Activated gamma-delta T cell treated with Interleukin-2 at 50 U/mL for 16 hours (primary cell): ENCODE results near the gene HPS3.
"Not testable (repeated sequence)": the region's sequence is repeated elsewhere in the genome, so short reads cannot be mapped to it uniquely, and the experiment has no call there.

Experiments
- DNase-seq: peaks from one replicate; pipeline ENCODE4 v3.0.0-alpha.2; 2020

Gene HPS3, protein sequence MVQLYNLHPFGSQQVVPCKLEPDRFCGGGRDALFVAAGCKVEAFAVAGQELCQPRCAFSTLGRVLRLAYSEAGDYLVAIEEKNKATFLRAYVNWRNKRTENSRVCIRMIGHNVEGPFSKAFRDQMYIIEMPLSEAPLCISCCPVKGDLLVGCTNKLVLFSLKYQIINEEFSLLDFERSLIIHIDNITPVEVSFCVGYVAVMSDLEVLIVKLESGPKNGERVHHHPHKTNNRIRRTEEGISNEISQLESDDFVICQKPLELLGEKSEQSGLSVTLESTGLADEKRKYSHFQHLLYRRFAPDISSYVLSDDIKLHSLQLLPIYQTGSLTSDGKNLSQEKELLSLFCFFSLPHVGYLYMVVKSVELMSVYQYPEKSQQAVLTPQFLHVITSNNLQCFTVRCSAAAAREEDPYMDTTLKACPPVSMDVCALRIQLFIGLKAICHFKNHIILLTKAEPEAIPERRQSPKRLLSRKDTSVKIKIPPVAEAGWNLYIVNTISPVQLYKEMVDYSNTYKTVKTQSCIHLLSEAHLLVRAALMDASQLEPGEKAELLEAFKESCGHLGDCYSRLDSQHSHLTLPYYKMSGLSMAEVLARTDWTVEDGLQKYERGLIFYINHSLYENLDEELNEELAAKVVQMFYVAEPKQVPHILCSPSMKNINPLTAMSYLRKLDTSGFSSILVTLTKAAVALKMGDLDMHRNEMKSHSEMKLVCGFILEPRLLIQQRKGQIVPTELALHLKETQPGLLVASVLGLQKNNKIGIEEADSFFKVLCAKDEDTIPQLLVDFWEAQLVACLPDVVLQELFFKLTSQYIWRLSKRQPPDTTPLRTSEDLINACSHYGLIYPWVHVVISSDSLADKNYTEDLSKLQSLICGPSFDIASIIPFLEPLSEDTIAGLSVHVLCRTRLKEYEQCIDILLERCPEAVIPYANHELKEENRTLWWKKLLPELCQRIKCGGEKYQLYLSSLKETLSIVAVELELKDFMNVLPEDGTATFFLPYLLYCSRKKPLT

DNA sequence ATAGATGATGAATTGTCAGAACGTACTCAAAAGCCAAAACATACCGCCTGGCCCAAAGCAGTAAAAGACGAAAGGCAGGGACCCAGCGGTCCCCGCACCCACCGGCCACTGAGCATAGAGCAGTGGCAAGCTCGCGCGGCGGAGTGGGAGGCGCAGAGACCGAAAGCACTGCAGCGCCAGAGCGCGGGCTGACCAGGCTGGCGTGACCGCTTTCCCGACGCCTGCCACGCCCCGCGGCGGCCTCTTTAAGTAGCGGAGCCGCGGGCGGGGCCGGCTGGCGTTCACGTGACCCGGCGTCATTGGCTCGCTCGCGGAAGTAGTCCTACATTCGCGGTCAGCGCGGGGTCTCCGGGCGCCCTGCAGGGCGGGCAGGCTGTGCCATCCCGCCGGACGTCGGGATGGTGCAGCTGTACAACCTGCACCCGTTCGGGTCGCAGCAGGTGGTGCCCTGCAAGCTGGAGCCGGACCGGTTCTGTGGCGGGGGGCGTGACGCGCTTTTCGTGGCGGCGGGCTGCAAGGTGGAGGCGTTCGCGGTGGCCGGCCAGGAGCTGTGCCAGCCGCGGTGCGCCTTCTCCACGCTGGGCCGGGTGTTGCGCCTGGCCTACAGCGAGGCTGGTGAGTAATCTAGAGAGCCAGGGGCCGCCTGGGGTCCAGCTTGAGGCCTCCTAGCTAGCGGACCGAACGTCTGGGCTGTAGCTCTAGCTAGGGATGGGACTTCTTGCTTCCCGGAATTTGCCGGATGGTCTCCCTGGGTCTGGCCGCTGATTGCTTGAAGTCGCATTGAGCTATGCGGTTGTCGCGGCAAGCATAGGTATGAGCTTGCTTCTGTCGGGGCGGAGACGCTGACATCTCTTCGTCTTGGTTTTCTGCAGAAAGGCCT, at the start of gene HPS3:
TSS of gene HPS3 (plus strand) at position 313 of the 880 bp plus-strand sequence. CDS start at position 399, 86 bp downstream.
- DNase-seq: peak; percentile 79

DNA sequence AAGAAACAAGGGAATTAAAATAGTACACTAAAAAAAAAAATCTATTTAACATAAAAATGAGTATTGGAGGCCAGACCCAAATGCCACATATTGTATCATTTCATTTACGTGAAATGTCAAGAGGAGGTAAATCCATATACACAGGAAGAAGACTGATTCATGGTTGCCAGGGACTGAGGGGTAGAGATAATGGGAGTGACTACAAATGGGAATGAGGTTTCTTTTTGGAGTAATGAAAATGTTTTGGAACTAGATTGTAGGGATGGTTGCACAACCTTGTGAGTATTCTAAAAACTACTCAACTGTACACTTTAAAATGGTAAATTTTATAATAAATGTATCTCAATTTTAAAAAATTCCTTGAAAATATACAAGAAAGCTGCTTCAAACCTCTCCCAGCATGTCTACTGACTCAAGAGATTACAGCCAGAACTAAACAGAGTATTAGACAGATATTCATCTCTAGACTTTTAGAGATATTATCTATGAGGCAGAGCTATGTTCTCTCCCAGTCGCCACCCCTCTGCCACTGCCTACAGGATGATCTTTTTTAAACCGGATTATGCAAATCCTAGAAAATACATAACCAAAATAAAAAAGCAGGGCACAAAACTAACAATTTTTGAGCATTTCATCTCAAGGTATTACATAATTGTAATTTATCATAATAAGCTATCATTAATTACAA, 49.3 kb upstream of the HPS3 start:
- no peak for DNase-seq

DNA sequence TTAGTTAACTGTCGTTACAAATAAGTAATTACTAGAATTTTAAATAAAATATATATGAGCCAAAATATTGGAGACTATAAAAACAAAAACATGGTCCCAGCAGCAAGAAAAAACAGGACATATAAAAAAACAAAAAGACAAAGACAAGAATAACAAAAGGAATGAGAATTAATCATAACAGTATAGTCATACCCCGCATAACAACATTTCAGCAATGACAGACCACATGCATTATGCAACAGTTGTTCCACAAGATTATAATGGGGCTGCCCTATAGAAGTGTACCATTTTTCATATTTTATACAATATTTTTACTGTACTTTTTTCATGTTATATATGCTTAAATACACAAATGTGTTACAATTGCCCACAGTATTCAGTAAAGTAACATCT, 48.7 kb upstream of the HPS3 start:
- DNase-seq: no peak

DNA sequence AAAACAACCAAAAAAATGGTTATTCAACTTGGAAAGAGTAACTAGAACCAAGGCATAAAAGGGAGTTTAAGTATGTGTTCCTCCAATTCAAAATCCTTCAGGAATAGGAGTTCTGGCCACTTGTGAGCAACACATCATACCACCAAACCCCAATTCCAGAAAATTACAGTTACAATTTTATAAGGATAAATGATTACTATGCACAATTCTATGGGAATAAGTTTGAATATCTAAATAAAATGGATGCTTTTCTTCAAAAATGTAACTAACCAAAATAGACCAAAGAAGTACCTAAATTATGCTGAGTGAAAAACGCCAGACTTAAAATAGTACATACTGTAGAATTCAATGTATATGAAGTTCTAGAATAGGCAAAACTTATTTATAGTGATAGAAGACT, 47.7 kb upstream of the HPS3 start:
- no peak for DNase-seq

DNA sequence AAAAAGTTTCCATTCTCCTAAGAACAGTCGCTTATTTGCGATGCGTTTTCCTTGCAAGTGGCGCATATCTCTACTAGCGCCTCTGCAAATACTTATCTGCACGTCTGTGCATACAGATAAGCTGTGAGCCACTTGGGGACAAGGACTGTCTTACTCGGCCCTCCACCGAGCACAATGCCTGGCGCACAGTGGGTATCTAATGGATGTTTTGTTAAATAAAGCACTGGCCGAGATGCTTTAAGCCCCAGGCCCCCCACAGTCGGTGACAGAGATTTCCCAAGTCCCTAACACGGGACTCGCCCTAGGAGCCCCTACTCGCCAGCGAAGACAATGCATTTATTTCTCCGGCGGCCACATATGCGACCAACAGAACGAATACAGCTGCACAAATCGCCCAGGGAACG, 43.6 kb upstream of the HPS3 start:
- DNase-seq: peak; percentile 7

DNA sequence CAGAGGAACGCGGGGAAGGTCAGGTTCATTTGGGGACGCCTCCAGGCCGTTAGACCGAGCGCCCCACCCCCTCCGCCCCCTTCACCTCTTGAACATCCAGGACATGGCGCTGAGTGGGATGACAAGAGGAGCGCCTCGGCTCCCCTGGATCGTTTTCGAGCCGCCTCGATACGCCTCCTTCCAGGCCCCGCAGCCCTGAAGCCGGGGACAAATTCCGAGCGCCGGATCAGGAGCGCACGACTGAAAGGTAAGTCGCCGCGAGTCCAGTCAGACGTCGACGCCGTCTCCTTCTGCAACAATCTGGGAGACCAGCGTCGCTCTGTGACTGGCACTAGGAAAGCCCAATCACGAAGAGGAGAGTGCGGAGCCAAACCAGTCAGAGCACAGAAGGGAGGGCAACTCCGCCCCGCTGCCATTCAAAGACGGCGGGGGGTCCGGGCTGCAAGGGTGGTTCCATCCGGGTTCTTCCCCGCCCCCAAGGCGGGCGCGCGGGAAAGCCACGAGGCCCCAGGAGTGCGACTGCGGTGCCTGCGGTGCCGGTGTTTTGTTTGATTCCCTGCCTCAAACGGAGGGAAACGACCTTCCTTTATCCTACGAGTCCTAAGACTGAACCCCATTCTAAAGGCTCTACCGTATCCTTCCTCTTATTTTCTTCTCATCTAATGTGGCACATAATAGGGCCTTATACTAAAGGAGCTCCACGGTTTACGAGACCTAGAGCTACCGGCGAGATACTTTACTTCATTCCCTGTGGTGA, 43.0 kb upstream of the HPS3 start, which contains the start of gene HLTF:
TSS of gene HLTF (minus strand) at position 302 of the 757 bp plus-strand sequence. CDS start at position 105, 197 bp downstream.
- peak; percentile 91 for DNase-seq

DNA sequence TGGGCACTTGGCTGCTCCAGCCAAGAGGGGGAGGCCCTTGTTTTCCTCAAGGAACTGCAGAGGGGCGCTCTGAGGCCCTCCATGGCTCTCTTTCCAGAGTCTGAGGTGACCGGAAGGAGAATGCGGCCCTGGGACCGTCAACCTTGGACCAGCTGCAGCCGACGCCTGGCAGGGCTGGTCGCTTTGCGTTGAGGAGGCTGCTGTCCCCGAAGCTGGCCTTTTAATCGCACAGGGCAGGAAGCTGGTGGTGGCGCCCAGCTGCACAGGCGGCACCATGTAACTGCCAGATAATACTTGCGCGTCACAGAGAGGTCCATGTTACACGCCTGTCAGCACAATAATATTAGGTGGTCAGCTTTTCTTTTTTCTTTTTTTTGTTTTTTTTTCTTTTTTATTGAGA, 42.2 kb upstream of the HPS3 start:
- DNase-seq: no peak

DNA sequence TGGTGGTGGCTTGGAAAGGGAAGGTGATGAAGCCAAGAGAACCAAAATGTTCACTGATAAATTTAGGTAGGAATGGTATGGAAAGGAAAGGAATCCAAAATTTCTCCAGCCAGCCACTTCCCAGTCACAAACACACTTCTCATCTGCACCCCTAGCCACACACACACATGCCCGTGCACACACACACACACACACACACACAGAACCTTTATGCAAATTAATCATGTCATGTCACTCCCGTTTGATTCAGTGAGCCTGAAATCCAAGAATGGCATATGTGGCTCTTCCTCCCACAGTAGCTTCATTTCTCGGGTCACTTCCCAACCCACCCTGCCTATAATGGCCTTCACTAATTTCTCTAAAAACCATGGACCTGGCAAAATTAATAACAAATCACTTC, 40.0 kb upstream of the HPS3 start:
- no peak for DNase-seq

DNA sequence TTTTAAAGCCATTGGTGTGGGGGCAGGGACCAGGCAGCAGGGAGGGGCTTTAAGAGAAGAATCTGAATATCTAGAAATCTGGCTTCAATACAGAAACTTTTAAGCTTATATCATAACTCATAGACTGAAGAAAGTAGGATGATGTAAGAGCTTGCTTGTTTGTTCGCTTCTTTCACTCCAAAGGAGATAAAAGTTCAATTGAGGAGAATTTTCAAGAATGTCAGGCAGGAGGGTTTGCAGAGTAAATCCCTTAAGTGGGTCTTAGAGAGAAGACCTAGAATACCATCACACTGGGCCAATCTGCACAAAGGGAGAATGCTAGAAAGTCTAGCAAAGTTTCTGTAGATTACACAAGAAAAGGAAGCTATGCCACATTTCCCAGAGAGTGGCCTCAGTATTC, 39.0 kb upstream of the HPS3 start:
- no peak for DNase-seq

DNA sequence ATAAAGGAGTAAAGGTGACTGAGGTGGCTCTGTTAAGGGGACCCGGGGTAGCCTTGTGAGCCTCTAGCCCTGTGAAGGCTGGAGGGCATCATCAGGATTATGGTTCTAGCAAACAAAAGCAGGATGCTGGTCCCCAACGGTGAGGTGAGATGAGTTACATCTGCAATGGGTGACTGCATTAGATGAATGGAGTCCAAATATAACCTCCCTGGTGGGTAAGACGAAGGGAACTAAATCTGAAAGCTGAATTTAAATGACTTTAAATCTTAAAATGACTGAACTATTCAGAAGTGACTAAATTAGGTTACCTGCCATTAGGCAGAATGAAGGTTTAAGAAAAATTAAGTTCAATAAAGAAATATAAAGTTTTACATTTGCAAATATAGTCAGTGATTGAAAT, 38.5 kb upstream of the HPS3 start:
- no peak for DNase-seq

DNA sequence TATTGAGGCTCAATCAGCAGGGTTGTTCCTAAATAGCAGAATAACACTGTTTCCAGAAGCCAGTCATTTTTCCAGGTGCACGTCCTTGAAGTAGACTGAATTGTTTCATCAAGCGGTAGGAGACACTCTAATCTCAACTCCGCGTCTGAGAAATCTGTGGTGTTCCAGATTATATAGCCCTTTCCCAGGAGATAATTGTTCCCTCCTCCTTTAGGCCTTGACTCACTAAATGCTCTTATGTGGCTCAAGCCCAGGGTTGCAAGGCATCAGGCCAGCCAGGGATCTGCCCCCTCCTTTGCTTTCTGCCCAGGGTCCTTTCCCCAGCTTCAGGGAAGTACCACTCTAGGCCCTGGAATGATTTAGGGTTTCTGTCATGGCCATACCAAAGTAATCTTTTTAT, 37.5 kb upstream of the HPS3 start:
- no peak for DNase-seq

DNA sequence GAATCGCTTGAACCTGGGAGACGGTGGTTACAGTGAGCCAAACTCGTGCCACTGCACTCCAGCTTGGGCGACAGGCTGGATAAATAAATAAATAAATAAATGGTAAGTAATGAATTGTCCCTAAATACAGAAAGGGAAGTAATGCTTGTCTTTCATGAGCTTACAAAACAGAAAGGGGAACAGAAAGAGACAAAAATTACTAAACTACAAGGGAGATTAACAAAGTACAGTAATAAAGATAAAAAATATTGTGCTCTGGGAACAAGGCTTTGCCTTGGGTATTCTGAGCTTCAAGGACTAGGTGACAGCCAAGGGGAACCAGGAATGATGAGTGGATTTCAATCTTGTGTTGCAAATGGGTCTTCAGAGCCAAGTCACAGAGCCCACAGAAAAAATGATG, 34.0 kb upstream of the HPS3 start:
- DNase-seq: no peak

DNA sequence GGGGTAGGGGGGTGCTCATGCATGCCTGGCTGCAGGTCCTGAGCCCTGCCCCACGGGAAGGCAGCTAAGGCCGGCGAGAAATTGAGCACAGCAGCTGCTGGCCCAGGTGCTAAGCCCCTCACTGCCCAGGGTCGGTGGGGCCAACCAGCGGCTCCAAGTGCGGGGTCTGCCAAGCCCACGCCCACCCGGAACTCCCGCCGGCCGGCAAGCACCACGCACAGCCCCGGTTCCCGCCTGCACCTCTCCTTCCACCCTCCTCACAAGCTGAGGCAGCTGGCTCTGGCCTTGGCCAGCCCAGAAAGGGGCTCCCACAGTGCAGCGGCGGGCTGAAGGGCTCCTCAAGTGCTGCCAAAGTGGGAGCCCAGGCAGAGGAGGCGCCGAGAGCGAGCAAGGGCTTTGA, 31.5 kb upstream of the HPS3 start:
- DNase-seq: not testable (repeated sequence)

DNA sequence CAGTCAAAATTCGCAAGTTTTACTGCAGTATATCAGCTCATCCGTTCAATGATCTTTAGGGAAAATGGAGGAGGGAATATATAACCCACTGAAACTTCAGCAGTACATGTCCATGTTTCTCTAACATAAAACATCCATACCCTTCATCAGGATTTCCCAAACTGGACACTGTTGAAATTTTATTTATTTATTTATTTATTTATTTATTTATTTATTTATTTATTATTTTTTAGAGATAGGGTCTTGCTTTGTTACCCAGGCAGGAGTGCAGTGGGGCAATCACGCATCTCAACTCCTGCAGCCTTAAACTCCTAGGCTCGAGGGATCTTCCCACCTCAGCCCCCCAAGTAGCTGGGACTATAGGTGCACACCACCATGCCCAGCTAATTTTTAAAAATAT, 28.3 kb upstream of the HPS3 start:
- no peak for DNase-seq

DNA sequence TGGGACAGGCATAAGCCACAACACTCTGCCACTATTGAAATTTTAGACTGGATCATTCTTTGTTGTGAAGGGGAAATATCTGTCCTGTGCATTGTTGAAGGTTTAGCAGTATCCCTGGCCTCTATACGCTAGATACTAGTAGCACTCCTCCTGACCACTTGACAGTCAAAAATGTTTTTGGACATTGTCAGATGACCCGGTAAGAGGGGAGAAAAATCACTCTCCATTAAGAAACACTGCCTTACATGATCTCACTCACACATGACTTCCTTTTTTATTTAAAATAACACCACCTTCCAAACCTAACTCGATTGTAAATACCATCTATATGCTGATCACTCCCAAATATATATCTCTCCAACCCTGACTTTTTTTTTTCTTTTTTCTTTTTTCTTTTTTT, 27.8 kb upstream of the HPS3 start:
- no peak for DNase-seq

DNA sequence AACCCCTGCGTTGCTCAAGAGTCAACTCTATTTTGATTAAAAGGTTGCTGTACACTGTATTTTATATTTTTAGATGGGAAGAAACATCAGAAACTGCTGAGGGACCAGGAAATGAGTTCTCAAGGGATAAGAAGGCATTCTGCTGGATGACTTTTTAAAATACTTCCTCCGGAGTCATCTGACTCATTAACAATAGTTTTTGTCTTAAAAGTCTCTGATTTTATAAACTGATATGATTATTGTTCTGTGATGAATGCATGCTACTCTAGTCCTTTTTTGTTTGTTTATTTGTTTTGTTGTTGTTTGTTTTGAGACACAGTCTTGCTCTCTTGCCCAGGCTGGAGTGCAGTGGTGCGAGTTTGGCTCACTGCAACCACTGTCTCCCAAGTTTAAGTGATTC, 25.0 kb upstream of the HPS3 start:
- DNase-seq: no peak

DNA sequence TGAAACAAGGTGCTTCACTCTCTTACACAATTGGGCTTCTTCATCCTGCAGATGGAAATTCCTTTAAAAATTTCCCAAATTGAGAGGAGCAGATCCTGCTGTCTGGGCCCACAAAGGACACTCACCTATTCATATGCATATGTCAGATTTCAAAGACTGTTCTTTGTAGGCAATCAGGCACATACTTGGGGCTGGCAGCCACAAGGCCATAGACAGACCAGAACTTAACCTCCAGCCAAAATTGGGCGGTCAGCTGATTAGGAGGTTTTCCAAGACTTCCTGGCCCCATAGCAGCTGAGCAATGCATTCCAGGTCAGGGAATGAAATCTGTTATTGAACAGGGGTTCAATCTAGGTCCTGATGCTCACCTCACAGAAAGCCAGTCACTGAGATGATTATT, 15.0 kb upstream of the HPS3 start:
- no peak for DNase-seq

DNA sequence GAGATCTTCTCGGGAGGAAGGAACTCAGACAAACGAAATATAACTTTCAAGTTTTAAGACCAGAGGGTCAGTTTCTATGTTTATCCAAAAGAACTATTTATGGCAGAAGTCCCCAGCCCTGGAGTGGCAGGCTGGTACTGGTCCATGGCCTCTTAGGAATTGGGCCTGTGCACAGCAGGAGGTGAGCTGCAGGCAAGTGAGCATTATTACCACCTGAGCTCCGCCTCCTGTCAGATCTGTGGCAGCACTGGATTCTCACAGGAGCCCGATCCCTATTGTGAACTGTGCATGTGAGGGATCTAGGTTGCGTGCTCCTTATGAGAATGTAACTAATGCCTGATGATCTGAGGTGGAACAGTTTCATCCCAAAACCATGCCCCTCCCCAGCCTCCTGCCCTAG, 14.3 kb upstream of the HPS3 start:
- no peak for DNase-seq

DNA sequence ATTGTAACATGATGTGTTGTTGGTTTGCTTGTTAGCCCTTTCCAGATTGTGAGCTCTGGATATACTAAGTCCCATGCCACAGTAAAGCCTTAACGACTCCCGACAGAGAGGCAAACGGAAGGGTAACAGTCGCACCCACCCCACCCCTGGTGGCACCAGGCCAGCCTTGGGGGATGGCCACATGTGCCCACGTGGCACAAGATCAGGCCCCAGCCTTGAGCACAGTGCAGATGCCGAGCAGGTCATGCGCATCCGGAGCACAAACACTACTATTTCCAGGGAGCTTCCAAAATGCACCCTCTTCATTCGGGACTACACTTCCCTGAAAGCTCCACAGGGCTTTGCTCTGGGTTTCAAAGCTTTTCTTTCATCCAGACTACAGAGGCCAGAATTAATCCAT, 10.7 kb upstream of the HPS3 start:
- DNase-seq: no peak

DNA sequence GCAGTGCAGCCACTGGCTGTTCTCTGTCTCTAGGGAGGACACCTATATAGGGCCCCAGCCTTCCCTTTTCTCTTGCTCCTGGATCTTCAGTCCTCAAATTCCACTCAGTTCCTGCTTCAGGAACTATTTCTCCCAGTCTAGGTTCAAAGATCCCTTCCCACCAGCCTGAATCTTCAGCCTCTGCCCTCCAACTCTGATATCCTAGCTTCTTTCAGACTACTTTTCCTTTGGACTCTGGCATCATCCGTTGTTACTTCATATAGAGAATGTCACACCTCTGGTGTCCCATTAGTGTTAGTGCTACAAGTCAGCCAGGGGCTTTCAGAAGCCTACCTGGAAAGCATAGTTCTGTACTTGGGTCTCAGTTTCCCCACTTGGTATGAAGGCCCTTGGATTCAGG, 10.0 kb upstream of the HPS3 start:
- DNase-seq: no peak
